ENCODE results near the gene DNALI1.
A peak's percentile ranks its signal among the peaks of the same experiment; 100 is the strongest.
"Not testable (repeated sequence)": the region's sequence is repeated elsewhere in the genome, so short reads cannot be mapped to it uniquely, and the experiment has no call there.

DNALI1 gene

GRCh38 chr1:37553927-37554808 lies 2.6 kb upstream of the DNALI1 start, which contains the start of gene SNIP1:
SNIP1 (minus strand) TSS chr1:37554293; CDS start chr1:37554229, 64 bp downstream.
- peak; percentile 89 for DNase-seq (ENCODE audit: low read depth)

GRCh38 chr1:37557402-37557801 lies 662 bp downstream of the DNALI1 start:
- DNase-seq (ENCODE audit: low read depth): no peak

GRCh38 chr1:37558411-37558810 lies 1.7 kb downstream of the DNALI1 start:
- no peak for DNase-seq (ENCODE audit: low read depth)

GRCh38 chr1:37559080-37559479 lies 2.3 kb downstream of the DNALI1 start:
- DNase-seq (ENCODE audit: low read depth): no peak

GRCh38 chr1:37559957-37560379 lies 3.2 kb downstream of the DNALI1 start:
- DNase-seq (ENCODE audit: low read depth): not testable (repeated sequence)

- DNase-seq (ENCODE audit: low read depth): peak; percentile 29
These were observed 3.8 kb downstream of the DNALI1 start for GRCh38 chr1:37560401-37561132.

- DNase-seq (ENCODE audit: low read depth): peak; percentile 42
These were observed 4.7 kb downstream of the DNALI1 start for GRCh38 chr1:37561133-37562132.

GRCh38 chr1:37562984-37563383 lies 6.2 kb downstream of the DNALI1 start:
- DNase-seq (ENCODE audit: low read depth): no peak

- no peak for DNase-seq (ENCODE audit: low read depth)
These were observed 8.2 kb downstream of the DNALI1 start for GRCh38 chr1:37564892-37565291.

GRCh38 chr1:37567023-37567422 lies 10.3 kb downstream of the DNALI1 start:
- DNase-seq (ENCODE audit: low read depth): no peak

- DNase-seq (ENCODE audit: low read depth): no peak
These were observed 14.0 kb downstream of the DNALI1 start for GRCh38 chr1:37570528-37571334.

- peak; percentile 73 for DNase-seq (ENCODE audit: low read depth)
These were observed 18.2 kb downstream of the DNALI1 start for GRCh38 chr1:37574834-37575480.

- DNase-seq (ENCODE audit: low read depth): peak; percentile 66
These were observed 19.0 kb downstream of the DNALI1 start for GRCh38 chr1:37575692-37576091.

GRCh38 chr1:37584544-37584943 lies 27.8 kb downstream of the DNALI1 start:
- not testable (repeated sequence) for DNase-seq (ENCODE audit: low read depth)

GRCh38 chr1:37588939-37589338 lies 32.2 kb downstream of the DNALI1 start:
- DNase-seq (ENCODE audit: low read depth): no peak

- DNase-seq (ENCODE audit: low read depth): no peak
These were observed 37.0 kb downstream of the DNALI1 start for GRCh38 chr1:37593726-37594125.

GRCh38 chr1:37595440-37596181 lies 38.9 kb downstream of the DNALI1 start, which contains the start of gene GNL2:
GNL2 (minus strand) TSS chr1:37595937; CDS start chr1:37595822, 115 bp downstream.
- DNase-seq (ENCODE audit: low read depth): peak; percentile 94

- no peak for DNase-seq (ENCODE audit: low read depth)
These were observed 39.5 kb downstream of the DNALI1 start for GRCh38 chr1:37596182-37596667.

- DNase-seq (ENCODE audit: low read depth): no peak
These were observed 43.2 kb downstream of the DNALI1 start for GRCh38 chr1:37599940-37600339.
